Hematopoietic multipotent progenitor cell treated with erythropoietin and hydrocortisone succinate and interleukin-3 and kit ligand, for 15 days (in vitro differentiated cells): Measurements from ENCODE around the gene SEZ6L.

Experiments
- DNase-seq: peaks from one replicate; pipeline ENCODE4 v3.0.0-alpha.2; 2015; ENCODE audit warnings: low spot score

The SEZ6L gene

DNA sequence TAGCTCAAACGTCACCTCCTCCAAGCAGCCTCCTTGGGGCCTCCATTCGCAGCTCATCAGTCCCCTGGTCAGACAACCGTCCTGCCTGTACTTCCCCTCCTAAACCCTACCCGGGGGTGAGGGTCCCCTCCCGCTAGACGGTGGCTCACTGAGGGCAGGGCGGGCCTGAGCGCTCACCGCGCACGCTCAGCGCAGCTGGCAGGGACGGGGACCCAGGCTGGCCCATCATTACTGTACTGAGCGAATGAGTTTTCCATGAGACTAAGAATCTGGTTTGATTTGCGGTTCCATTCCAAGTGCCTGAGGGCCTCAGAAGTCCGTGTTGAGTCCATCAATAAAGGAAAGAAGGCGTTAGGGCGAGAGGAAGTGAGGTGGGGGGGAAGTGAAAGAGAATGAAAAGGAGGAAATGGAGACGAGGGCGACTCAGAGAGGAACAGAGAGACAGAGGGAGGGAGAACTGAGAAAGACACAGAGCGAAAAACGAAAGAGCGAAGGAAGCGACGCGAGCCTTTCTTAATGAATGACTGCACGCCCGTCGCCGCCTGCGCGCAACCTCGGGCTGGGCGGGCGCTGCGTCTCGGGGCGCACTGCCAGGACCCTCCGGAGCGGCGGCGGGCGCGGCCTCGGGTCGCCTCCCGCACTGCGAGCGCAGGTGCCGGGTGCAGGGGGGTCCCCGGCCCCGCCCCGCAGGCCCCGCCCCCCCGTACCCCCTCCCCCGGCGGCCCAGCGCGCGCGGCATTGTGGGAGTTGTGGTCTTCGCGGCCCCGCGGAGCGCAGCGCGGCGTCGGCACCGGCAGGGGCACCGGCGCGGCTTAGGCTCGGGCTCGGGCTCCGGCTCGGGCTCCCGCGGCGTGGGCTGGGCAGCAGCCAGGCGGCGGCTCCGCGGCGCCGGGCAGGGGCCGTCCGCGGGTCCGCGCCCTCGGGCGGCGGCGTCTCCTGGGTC is 259.5 kb downstream of the SEZ6L start, which contains the start of gene ASPHD2:
Gene ASPHD2 (plus strand): TSS at position 746 of the 943 bp plus-strand sequence. CDS start 4,356 bp downstream, outside the sequence.
- no peak for DNase-seq

DNA sequence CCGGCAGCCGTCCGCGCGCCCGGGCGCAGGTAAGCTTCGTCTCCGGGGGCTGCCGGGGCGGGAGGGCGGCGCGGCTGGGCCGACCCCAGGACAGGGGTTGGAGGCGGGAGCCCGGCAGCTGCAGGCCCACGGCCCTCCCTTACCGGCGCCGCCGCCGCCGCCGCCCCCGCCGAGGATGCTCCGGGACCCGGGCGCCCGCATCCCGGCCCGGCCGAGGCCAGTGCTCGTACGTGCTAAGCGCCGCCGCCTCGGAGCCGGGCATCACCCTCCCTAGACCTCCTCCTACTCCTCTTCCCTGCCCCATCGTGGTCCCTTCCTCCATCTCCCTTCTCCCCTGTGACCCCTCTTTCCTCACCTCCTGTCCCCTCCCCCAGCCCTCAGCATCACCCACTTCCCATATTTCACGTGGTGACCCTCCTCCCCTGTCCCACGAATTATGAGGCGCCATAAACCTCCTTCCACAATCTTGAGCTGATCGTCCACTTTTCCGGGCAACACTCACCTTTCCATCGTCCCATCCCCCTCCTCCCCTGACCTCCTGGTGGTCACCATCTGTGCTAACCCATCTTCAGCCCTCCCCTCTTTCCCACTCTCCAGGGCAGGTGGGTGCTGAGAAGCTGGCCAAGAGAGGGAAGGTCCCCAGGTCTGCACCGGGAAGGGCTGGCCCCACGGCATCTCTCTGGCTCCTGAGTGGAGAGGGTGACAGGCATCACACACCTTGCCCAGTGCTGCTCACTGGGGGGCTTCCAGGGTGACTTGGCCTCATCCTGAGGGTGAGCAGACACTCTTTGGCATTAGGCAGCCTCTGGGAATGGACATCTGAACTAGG is 260.4 kb downstream of the SEZ6L start:
- DNase-seq: no peak

DNA sequence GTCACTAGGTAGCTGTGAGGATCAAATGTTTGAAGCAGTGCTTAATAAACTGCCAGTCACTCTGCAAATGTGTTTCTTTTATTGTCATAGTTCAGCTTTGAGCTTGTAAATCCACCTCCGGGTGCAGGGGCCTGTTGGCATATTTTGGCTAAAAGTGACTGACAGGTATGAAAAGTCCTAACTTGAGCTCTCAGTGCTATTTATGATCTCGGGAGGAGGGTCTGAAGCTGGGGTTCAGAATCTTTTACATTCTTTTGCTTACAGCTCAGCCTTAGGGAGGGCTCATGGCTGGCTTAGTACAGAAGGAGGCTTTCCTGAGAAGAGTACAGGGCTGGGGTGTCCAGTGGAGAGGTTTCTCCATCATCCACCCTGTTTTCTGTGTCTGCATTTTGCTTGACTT is 261.3 kb downstream of the SEZ6L start:
- DNase-seq: no peak

GRCh38 chr22:26431261-26431995 is 262.2 kb downstream of the SEZ6L start:
- no peak for DNase-seq

GRCh38 chr22:26432619-26433311 is 263.5 kb downstream of the SEZ6L start:
- no peak for DNase-seq
